ENCODE results near the gene AHCYL1. TPM values are rescaled to one million over a fixed set of nuclear protein-coding genes. Genes with fewer than 3 reads are reported as not detected.

AHCYL1 gene
- total and polyA plus RNA-seq, 2 donors (not counting 1 experiment from before 2014, with no cell fraction given) = 24.3 to 51.4 TPM

- POLR2A ChIA-PET = interaction anchor here (0.7 to 2.1 kb wide), 6 partner anchors 26 to 437 kb away, joined by 3 to 12 read pairs (median 6); partner anchors contain the start of genes GNAI3 and GSTM1
- intact Hi-C loops (cut with micrococcal nuclease) = loop anchor here (5.0 kb wide), 1 partner anchor 493 kb away; the partner anchor contains the start of gene CYB561D1
- Histone ChIP-seq H2AFZ (ENCODE audit: insufficient read depth, low read depth, low read length, poor library complexity, severe bottlenecking) (peak overlapping the region; percentile 81), H3K27me3 (replicated peaks in 1 of 4; ENCODE audit: control extremely low read depth in 1 of 4, control insufficient read depth in 3 of 4, insufficient read depth in 4 of 4, low read length in 3 of 4) (no peaks in the 10 kb centered on the region), H3K9ac (ENCODE audit: low read length) (peak overlapping the region; percentile 80), H3K27ac (ENCODE audit: low read length in 2 of 2) (peak overlapping the region; percentile 72 to 92), H3K79me2 (ENCODE audit: control insufficient read depth, insufficient read depth, low read length) (peaks cover 56% of the 10 kb centered on the region), H3K36me3 (replicated peaks in 1 of 2; ENCODE audit: control extremely low read depth in 1 of 2, control insufficient read depth in 1 of 2, extremely low read depth in 1 of 2, insufficient read depth in 2 of 2, low read length in 1 of 2) (peaks cover 0 to 5% of the 10 kb centered on the region in 2 experiments), H3K9me3 (ENCODE audit: control extremely low read depth in 1 of 3, control insufficient read depth in 2 of 3, insufficient read depth in 1 of 3, low read length in 2 of 3) (no peaks in the 10 kb centered on the region), H3K4me2 (replicated peaks; ENCODE audit: low read depth, low read length, poor library complexity, severe bottlenecking) (peak overlapping the region; percentile 91), H3K4me1 (ENCODE audit: control insufficient read depth in 2 of 2, insufficient read depth in 2 of 2, low read length in 2 of 2) (peaks cover 27 to 29% of the 10 kb centered on the region in 2 donors), H3K4me3 (ENCODE audit: control extremely low read depth in 1 of 5, extremely low read depth in 1 of 5, insufficient read depth in 1 of 5, low read depth in 2 of 5, low read length in 4 of 5) (peak overlapping the region; percentile 59 to 88 (median 82)), H4K20me1 (ENCODE audit: control insufficient read depth, insufficient read depth, low read length, poor library complexity, severe bottlenecking) (peaks cover 20% of the 10 kb centered on the region)
- peaks cover 53% of the 10 kb centered on the region for H3K4me1 Mint-ChIP-seq
- WGBS (ENCODE audit: insufficient coverage) = 8% methylated on average over 17 of the region's 22 CpGs
- ATAC-seq (ENCODE audit: low read depth) (no peak), DNase-seq (peak; percentile 31)
- H3K9me3 Mint-ChIP-seq (ENCODE audit: insufficient read depth) = no peaks in the 10 kb centered on the region
- no peak for TF ChIP-seq EZH2 (IDR thresholded peaks at IDR 0.05; ENCODE audit: borderline replicate concordance, insufficient read depth, low read depth, low read length, poor library complexity, severe bottlenecking)
- TF ChIP-seq CTCF (IDR thresholded peaks at IDR 0.05) = no peak
- H3K27me3 Mint-ChIP-seq = no peaks in the 10 kb centered on the region
- peak overlapping the region; percentile 99 for H3K4me3 Mint-ChIP-seq
- CTCF ChIA-PET = interaction anchor here (0.6 to 16.9 kb wide), 38 partner anchors 8 to 792 kb away, joined by 3 to 667 read pairs (median 5); partner anchors contain the start of genes ATXN7L2, GNAI3, GSTM3 and GSTM4
- peak overlapping the region; percentile 98 for H3K27ac Mint-ChIP-seq
These were observed 885 bp downstream of the AHCYL1 start for GRCh38 chr1:109985247-109986053.

All from B cell (primary cell).